Measurements from ENCODE around the gene SH3RF2.

The SH3RF2 gene

GRCh38 chr5:146020100-146020499 is 83.7 kb downstream of the SH3RF2 start:
- Histone ChIP-seq H3K36me3 (ENCODE audit: control insufficient read depth in 4 of 4, insufficient read depth in 4 of 4, low read length in 3 of 4) (no peaks in the 10 kb centered on the region), H3K9me3 (ENCODE audit: control extremely low read depth in 1 of 5, control insufficient read depth in 4 of 5, insufficient read depth in 2 of 5, low read depth in 1 of 5, low read length in 4 of 5) (no peaks in the 10 kb centered on the region), H3K27me3 (replicated peaks in 2 of 5; ENCODE audit: control insufficient read depth in 4 of 5, insufficient read depth in 5 of 5, low read length in 4 of 5) (no peaks in the 10 kb centered on the region), H3K27ac (ENCODE audit: insufficient read depth in 1 of 2, low read depth in 1 of 2, low read length in 2 of 2, poor library complexity in 1 of 2, severe bottlenecking in 2 of 2) (no peak overlapping the region), H3K4me3 (ENCODE audit: control insufficient read depth in 1 of 7, extremely low read depth in 1 of 7, insufficient read depth in 4 of 7, low read depth in 2 of 7, low read length in 6 of 7) (no peak overlapping the region), H3K4me1 (ENCODE audit: control extremely low read depth in 1 of 4, control insufficient read depth in 4 of 4, insufficient read depth in 4 of 4, low read length in 3 of 4) (peaks cover 0 to 3% (median 0%) of the 10 kb centered on the region in 4 experiments)
- ChIA-PET POLR2A (no interaction called here), CTCF (interaction anchor here (1.1 kb wide), 1 partner anchor 21 kb away, joined by 3 read pairs; no protein-coding TSS in a partner anchor)
- DNase-seq: no peak
- WGBS (ENCODE audit: insufficient coverage): 93% methylated on average over 2 of the region's 2 CpGs

DNA sequence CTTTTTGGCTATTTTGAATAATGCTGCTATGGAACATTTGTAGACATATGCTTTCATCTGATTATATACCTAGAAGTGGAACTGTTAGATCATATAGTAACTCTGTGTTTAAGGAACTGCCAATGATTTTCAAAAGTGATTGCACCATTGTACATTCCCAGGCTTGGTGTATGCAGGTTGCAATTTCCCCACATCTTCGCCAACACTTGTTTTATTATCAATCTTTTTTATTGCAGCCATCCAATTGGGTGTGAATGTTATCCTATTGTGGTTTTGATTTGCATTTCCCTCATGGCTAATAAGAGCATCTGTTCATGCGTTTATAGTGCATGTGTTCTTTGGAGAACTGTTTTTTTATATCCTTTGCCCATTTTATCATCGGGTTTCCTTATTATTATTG is 87.7 kb downstream of the SH3RF2 start:
- Histone ChIP-seq H3K36me3 (ENCODE audit: control insufficient read depth in 4 of 4, insufficient read depth in 4 of 4, low read length in 3 of 4) (no peaks in the 10 kb centered on the region), H3K9me3 (ENCODE audit: control extremely low read depth in 1 of 5, control insufficient read depth in 4 of 5, insufficient read depth in 2 of 5, low read depth in 1 of 5, low read length in 4 of 5) (no peaks in the 10 kb centered on the region), H3K4me3 (ENCODE audit: control insufficient read depth in 1 of 7, extremely low read depth in 1 of 7, insufficient read depth in 4 of 7, low read depth in 2 of 7, low read length in 6 of 7) (no peak overlapping the region), H3K27me3 (replicated peaks in 2 of 5; ENCODE audit: control insufficient read depth in 4 of 5, insufficient read depth in 5 of 5, low read length in 4 of 5) (no peaks in the 10 kb centered on the region), H3K27ac (ENCODE audit: insufficient read depth in 1 of 2, low read depth in 1 of 2, low read length in 2 of 2, poor library complexity in 1 of 2, severe bottlenecking in 2 of 2) (no peak overlapping the region), H3K4me1 (ENCODE audit: control extremely low read depth in 1 of 4, control insufficient read depth in 4 of 4, insufficient read depth in 4 of 4, low read length in 3 of 4) (peaks cover 0 to 16% (median 1%) of the 10 kb centered on the region in 4 experiments)
- no CpG with 5 or more reads among the region's 3 CpGs for WGBS (ENCODE audit: insufficient coverage)
- ChIA-PET POLR2A (no interaction called here), CTCF (interaction anchor here (1.1 kb wide), 1 partner anchor 23 kb away, joined by 3 read pairs; no protein-coding TSS in a partner anchor)
- DNase-seq: no peak

DNA sequence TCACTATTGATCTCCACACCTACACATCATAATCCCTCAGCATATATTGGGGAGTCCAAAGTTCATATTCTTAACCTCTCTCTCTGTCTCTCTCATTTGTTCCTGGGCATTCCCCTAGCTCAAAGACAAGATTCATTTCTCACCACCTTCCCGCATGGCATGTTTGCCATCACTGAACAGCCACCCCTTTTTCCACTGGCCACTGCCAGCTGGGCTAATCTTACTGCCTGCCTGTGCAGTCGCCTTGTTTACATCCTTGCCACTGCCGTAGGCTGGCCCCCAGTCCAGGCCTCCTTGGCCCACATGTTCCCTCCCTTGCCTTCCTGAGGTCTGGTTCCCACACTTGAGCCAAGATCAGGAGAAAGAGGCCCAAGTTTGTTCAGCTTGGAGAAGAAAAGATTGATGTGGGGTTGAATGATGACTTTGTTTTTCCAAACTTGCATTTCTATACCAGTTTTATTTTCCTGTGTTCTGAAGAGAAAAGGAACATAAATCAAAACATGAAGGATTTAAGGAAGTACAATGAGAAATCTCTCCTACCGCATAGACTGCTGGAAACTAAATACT is 88.8 kb downstream of the SH3RF2 start:
- ChIA-PET POLR2A (interaction anchor here (0.6 kb wide), 1 partner anchor 30 kb away, joined by 3 read pairs; no protein-coding TSS in a partner anchor), CTCF (interaction anchor here (0.6 to 1.1 kb wide), 2 partner anchors 24 to 144 kb away, joined by 3 read pairs; no protein-coding TSS in a partner anchor)
- DNase-seq: peak in 2 of 3 donors; percentile 48 to 68
- Histone ChIP-seq H3K36me3 (ENCODE audit: control insufficient read depth in 4 of 4, insufficient read depth in 4 of 4, low read length in 3 of 4) (no peaks in the 10 kb centered on the region), H3K4me1 (ENCODE audit: control extremely low read depth in 1 of 4, control insufficient read depth in 4 of 4, insufficient read depth in 4 of 4, low read length in 3 of 4) (peaks cover 0 to 16% (median 1%) of the 10 kb centered on the region in 4 experiments), H3K27ac (ENCODE audit: insufficient read depth in 1 of 2, low read depth in 1 of 2, low read length in 2 of 2, poor library complexity in 1 of 2, severe bottlenecking in 2 of 2) (no peak overlapping the region), H3K4me3 (ENCODE audit: control insufficient read depth in 1 of 7, extremely low read depth in 1 of 7, insufficient read depth in 4 of 7, low read depth in 2 of 7, low read length in 6 of 7) (peak overlapping the region in 1 of 7 experiments; percentile 33), H3K9me3 (ENCODE audit: control extremely low read depth in 1 of 5, control insufficient read depth in 4 of 5, insufficient read depth in 2 of 5, low read depth in 1 of 5, low read length in 4 of 5) (no peaks in the 10 kb centered on the region), H3K27me3 (replicated peaks in 2 of 5; ENCODE audit: control insufficient read depth in 4 of 5, insufficient read depth in 5 of 5, low read length in 4 of 5) (no peaks in the 10 kb centered on the region)
- WGBS (ENCODE audit: insufficient coverage): 33% methylated on average over 4 of the region's 4 CpGs

- Histone ChIP-seq H3K27ac (ENCODE audit: insufficient read depth in 1 of 2, low read depth in 1 of 2, low read length in 2 of 2, poor library complexity in 1 of 2, severe bottlenecking in 2 of 2) (no peak overlapping the region), H3K4me1 (ENCODE audit: control extremely low read depth in 1 of 4, control insufficient read depth in 4 of 4, insufficient read depth in 4 of 4, low read length in 3 of 4) (peaks cover 0 to 16% (median 1%) of the 10 kb centered on the region in 4 experiments), H3K9me3 (ENCODE audit: control extremely low read depth in 1 of 5, control insufficient read depth in 4 of 5, insufficient read depth in 2 of 5, low read depth in 1 of 5, low read length in 4 of 5) (no peaks in the 10 kb centered on the region), H3K36me3 (ENCODE audit: control insufficient read depth in 4 of 4, insufficient read depth in 4 of 4, low read length in 3 of 4) (no peaks in the 10 kb centered on the region), H3K4me3 (ENCODE audit: control insufficient read depth in 1 of 7, extremely low read depth in 1 of 7, insufficient read depth in 4 of 7, low read depth in 2 of 7, low read length in 6 of 7) (peak overlapping the region in 1 of 7 experiments; percentile 33), H3K27me3 (replicated peaks in 2 of 5; ENCODE audit: control insufficient read depth in 4 of 5, insufficient read depth in 5 of 5, low read length in 4 of 5) (no peaks in the 10 kb centered on the region)
- ChIA-PET POLR2A (no interaction called here), CTCF (no interaction called here)
- WGBS (ENCODE audit: insufficient coverage): no CpG with 5 or more reads among the region's 1 CpG
- no peak for DNase-seq
Observed at GRCh38 chr5:146025681-146026080, 89.3 kb downstream of the SH3RF2 start.

DNA sequence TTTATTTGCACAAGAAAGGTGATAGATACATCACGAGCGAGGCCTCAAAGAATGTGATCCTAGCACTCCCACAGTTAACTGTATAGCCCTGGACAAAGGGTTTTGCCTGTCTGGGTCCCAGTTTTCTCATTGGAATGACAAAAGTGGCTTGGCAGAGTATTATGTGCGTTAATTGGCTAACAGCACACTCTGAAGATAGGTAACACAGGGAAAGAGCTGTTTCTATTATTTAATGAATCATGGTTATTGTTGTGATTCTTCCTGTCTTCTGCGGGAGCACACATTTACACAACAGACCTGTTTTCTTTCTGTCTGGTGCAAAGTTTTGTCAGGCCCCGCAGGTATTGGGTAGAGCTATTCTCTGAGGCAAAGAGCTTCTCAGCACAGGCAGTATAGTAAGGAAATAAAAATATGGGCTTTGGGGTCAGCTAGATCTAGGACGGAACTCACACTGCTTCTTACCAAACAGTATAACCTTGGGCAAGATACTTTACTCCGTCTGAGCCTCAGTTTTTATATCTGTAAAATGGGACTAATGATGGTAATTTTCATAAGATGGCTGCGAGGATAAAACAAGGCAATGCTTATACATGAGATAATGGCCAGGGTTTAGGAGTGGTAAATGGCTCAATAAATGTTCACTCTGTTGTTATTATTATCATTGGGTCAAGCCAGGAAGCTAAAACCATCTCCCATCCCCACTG is 90.1 kb downstream of the SH3RF2 start:
- H3K9me3 ChIP-seq (ENCODE audit: control extremely low read depth in 1 of 5, control insufficient read depth in 4 of 5, insufficient read depth in 2 of 5, low read depth in 1 of 5, low read length in 4 of 5): no peaks in the 10 kb centered on the region
- H3K27me3 ChIP-seq (replicated peaks in 2 of 5; ENCODE audit: control insufficient read depth in 4 of 5, insufficient read depth in 5 of 5, low read length in 4 of 5): no peaks in the 10 kb centered on the region
- no peak overlapping the region for H3K27ac ChIP-seq (ENCODE audit: insufficient read depth in 1 of 2, low read depth in 1 of 2, low read length in 2 of 2, poor library complexity in 1 of 2, severe bottlenecking in 2 of 2)
- no peak overlapping the region for H3K4me3 ChIP-seq (ENCODE audit: control insufficient read depth in 1 of 7, extremely low read depth in 1 of 7, insufficient read depth in 4 of 7, low read depth in 2 of 7, low read length in 6 of 7)
- DNase-seq: no peak
- WGBS (ENCODE audit: insufficient coverage): 87% methylated on average over 5 of the region's 8 CpGs
- POLR2A ChIA-PET: no interaction called here
- H3K36me3 ChIP-seq (ENCODE audit: control insufficient read depth in 4 of 4, insufficient read depth in 4 of 4, low read length in 3 of 4): no peaks in the 10 kb centered on the region
- peaks cover 0 to 16% (median 1%) of the 10 kb centered on the region in 4 experiments for H3K4me1 ChIP-seq (ENCODE audit: control extremely low read depth in 1 of 4, control insufficient read depth in 4 of 4, insufficient read depth in 4 of 4, low read length in 3 of 4)
- CTCF ChIA-PET: interaction anchor here (0.6 kb wide), 1 partner anchor 1753 kb away, joined by 3 read pairs; no protein-coding TSS in a partner anchor

- Histone ChIP-seq H3K4me1 (ENCODE audit: control extremely low read depth in 1 of 4, control insufficient read depth in 4 of 4, insufficient read depth in 4 of 4, low read length in 3 of 4) (peaks cover 0 to 16% (median 1%) of the 10 kb centered on the region in 4 experiments), H3K27me3 (replicated peaks in 2 of 5; ENCODE audit: control insufficient read depth in 4 of 5, insufficient read depth in 5 of 5, low read length in 4 of 5) (no peaks in the 10 kb centered on the region), H3K36me3 (ENCODE audit: control insufficient read depth in 4 of 4, insufficient read depth in 4 of 4, low read length in 3 of 4) (no peaks in the 10 kb centered on the region), H3K27ac (ENCODE audit: insufficient read depth in 1 of 2, low read depth in 1 of 2, low read length in 2 of 2, poor library complexity in 1 of 2, severe bottlenecking in 2 of 2) (no peak overlapping the region), H3K9me3 (ENCODE audit: control extremely low read depth in 1 of 5, control insufficient read depth in 4 of 5, insufficient read depth in 2 of 5, low read depth in 1 of 5, low read length in 4 of 5) (no peaks in the 10 kb centered on the region), H3K4me3 (ENCODE audit: control insufficient read depth in 1 of 7, extremely low read depth in 1 of 7, insufficient read depth in 4 of 7, low read depth in 2 of 7, low read length in 6 of 7) (no peak overlapping the region)
- 94% methylated on average over 7 of the region's 10 CpGs for WGBS (ENCODE audit: insufficient coverage)
- ChIA-PET POLR2A (no interaction called here), CTCF (no interaction called here)
- no peak for DNase-seq
Observed at GRCh38 chr5:146027751-146028150, 91.4 kb downstream of the SH3RF2 start.

GRCh38 chr5:146032911-146033310 is 96.5 kb downstream of the SH3RF2 start:
- WGBS (ENCODE audit: insufficient coverage): 100% methylated on average over 1 of the region's 3 CpGs
- Histone ChIP-seq H3K27me3 (replicated peaks in 2 of 5; ENCODE audit: control insufficient read depth in 4 of 5, insufficient read depth in 5 of 5, low read length in 4 of 5) (no peaks in the 10 kb centered on the region), H3K4me3 (ENCODE audit: control insufficient read depth in 1 of 7, extremely low read depth in 1 of 7, insufficient read depth in 4 of 7, low read depth in 2 of 7, low read length in 6 of 7) (no peak overlapping the region), H3K4me1 (ENCODE audit: control extremely low read depth in 1 of 4, control insufficient read depth in 4 of 4, insufficient read depth in 4 of 4, low read length in 3 of 4) (no peaks in the 10 kb centered on the region), H3K27ac (ENCODE audit: insufficient read depth in 1 of 2, low read depth in 1 of 2, low read length in 2 of 2, poor library complexity in 1 of 2, severe bottlenecking in 2 of 2) (no peak overlapping the region), H3K9me3 (ENCODE audit: control extremely low read depth in 1 of 5, control insufficient read depth in 4 of 5, insufficient read depth in 2 of 5, low read depth in 1 of 5, low read length in 4 of 5) (no peaks in the 10 kb centered on the region), H3K36me3 (ENCODE audit: control insufficient read depth in 4 of 4, insufficient read depth in 4 of 4, low read length in 3 of 4) (no peaks in the 10 kb centered on the region)
- DNase-seq: no peak
- POLR2A ChIA-PET: no interaction called here
- CTCF ChIA-PET: no interaction called here
